Measurements from ENCODE around the gene BCL2L15. TPM values are rescaled to one million over a fixed set of nuclear protein-coding genes. Genes with fewer than 3 reads are reported as not detected.
A peak's percentile ranks its signal among the peaks of the same experiment; 100 is the strongest.

BCL2L15 gene
- 0.02 and 0.17 TPM in 2 replicates for total RNA-seq (2014; rRNA removed; shearing (Covaris generic))
- 0.12 and 0.38 TPM in 2 replicates for polyA plus RNA-seq (2014; cell fraction: nucleus; rRNA removed)

DNA sequence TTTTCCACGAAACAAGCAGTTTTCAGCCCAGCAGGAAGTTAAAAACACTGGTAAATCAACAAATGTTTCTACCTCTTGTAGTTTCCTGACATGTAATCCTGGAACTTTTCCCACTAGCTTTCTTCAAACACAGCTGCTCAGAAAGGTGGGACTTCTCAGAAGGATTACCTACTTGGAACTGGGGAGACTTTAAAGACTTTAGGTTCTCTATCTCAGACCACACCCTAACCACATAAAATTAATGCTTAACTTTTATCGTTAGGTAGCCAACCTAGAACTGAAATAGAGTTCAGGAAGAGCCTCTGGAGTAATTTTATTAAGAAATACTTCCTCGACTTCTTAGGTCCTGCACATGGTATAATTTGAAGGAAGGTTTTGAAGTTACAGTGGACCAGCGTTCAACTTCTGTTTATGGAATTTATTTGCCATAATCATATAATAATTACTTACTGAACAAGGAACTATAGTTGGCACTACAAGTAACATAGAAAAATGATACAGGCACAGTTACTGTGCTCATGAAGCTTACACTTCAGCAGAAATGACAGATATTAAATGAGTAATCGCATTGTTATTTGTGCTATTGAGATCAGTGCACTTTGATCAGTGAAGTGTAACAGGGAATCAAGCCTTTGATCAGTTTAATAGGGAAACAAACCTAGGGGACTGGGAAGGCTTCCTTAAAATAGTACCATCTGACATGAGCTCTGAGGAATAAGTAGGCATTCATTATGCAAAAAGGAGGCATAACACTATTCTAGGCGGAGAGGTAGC lies at the start of gene BCL2L15:
TSS of gene BCL2L15 (minus strand) at position 180 of the 774 bp plus-strand sequence. CDS start 206 bp downstream, outside the sequence.
- no peak for DNase-seq (ENCODE audit: extremely low read depth, low read depth)

DNA sequence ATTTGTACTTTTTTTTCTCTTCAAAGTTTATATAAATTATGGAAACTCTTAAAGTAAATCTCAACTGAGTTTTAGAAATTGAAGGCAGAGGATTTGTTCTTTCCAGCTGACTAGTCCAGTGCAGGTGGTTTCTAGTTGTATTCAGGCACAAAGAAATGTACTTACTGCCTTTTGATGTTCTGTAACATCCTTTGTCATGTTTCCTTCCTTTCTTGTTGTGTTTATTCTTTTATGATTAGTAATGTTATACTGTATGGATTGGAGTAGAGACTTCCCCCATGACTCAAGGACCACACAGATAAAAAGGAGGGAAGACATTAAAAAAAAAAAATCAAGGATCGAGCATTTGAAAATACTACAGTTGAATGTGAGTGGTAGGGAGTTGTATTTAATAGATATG lies 49.8 kb upstream of the BCL2L15 start:
- no peak for DNase-seq (ENCODE audit: extremely low read depth, low read depth)

DNA sequence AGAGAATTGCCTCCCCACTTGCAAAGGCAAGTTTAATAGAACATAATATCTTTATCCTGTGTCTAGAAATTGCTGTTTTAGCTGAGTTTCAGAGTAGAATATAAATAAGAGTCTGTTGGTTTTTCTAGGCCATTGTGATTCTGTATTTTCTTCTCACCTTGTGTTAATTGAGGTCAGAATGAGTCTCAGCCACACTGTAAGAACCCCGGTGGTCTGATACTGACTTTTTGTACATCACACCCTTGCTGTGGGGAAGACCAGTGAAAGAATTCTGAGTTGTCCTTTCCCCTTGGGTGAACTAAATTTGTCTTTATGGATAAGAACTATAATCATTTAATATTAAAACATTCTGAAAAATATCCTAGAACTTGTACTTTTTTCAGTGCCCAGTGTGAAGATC lies 48.6 kb upstream of the BCL2L15 start:
- DNase-seq (ENCODE audit: extremely low read depth, low read depth) = no peak

- no peak for DNase-seq (ENCODE audit: extremely low read depth, low read depth)
Observed at GRCh38 chr1:113935176-113935575, 47.8 kb upstream of the BCL2L15 start.

- no peak for DNase-seq (ENCODE audit: extremely low read depth, low read depth)
Observed at GRCh38 chr1:113934511-113935055, 47.2 kb upstream of the BCL2L15 start.

GRCh38 chr1:113934006-113934405 lies 46.6 kb upstream of the BCL2L15 start:
- no peak for DNase-seq (ENCODE audit: extremely low read depth, low read depth)

- DNase-seq (ENCODE audit: extremely low read depth, low read depth) = no peak
Observed at GRCh38 chr1:113931451-113931851, 44.1 kb upstream of the BCL2L15 start.

DNA sequence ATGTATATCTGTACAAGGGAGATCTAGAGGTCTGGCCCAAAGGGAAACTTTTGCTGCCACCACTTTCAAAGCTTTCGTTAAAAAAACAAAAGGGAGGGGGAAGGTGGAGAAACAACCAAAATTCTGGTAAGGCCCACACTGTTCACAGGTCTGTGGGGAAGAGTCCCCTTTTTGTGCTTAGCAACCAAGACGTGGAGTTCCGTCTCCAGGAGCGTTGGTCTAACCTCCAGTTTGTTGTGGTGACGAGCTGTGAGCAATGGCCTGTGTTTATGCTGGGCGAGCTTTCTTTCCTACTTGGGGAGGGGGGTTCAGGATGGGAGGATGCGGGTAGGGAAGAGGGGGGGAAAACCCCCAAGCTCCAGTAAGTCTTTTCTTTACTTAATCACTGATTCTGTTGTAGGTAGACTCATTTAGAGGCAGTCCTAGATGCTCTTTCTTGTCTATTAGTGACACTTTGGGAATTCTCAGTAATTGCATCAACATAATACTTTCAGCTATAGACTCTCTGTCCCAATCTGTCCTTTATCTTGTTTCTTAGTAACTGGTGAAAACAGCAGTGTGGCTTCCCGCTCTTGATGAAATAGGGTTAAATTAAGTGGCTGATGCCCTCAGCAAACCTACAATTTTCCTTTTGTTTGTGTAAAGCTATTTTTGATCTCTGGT lies 43.2 kb upstream of the BCL2L15 start:
- DNase-seq (ENCODE audit: extremely low read depth, low read depth) = no peak

DNA sequence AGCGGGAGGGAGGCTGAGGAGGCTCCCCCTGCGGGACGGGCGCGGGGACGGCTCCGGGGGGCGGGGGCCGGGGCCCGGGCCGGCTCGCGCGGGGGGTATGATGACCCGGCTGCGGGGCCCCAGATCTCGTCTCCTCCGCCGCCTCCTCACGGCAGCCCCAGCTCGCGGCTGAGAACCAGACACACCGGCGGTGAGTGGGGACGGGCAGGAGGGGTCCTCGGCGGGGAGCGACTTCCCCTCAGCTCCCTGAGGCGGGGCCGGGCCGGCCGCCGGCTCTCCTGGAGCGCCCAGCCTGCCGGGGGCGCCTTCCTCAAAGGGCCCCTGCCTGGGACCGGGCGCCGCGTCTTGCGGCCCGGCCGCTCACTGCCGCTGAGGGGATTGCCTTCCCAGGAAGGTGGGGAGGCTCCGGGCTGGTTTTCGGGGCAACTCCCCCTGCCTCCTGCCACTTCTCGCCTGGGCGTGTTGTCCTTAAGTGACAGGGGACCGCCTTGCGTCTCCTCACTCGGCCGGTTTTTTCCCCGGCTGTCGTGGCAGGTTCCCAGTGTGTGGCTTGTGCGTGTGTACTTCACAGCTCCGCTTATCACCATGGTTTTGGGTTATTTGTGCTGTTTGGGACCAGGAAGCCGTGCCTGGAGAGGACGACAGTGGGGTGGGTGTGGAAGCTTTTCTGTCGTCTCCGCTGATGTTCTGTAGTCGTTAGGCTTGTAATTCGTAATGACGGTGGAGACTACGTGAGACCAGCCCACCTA lies 42.5 kb upstream of the BCL2L15 start:
- no peak for DNase-seq (ENCODE audit: extremely low read depth, low read depth)

- DNase-seq (ENCODE audit: extremely low read depth, low read depth) = peak; percentile 78
Observed at GRCh38 chr1:113928941-113929749, 41.8 kb upstream of the BCL2L15 start, which contains the start of gene HIPK1. HIPK1 (plus strand) TSS chr1:113929324.

DNA sequence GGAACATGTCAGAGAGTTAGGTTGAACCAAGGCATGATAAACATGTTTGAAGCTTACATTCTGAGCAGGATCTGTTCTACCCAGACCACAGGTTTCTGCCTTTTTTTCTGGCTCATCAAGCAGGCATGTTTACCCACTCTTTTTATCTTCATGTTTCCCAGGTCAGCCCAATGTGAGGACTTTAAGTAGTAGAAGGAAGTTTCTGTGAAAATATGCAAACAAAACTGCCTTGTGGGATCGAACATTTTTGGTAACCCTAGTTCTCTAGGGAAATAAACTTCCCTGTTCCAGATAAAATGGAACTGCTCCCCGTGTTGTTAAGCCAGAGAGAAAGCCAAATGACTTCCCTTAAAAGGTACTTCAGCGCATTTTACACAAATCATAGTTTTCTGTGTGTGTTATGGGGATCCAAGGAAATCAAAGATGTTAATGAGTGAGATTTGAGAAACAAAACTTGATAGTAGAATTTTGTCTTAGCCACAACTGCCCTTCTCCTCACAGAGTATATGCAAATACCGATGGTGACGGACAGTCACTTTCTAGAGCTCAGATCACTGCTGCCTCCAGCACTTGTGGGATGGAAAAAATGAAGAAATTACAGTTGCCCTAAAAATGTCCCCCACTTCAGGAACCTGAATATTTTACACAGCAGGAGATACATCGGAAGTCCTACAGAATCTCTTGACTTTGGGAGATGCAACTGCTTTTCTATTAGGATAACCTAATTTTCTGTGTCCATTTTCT lies 41.0 kb upstream of the BCL2L15 start:
- no peak for DNase-seq (ENCODE audit: extremely low read depth, low read depth)

GRCh38 chr1:113924473-113924872 lies 37.1 kb upstream of the BCL2L15 start:
- DNase-seq (ENCODE audit: extremely low read depth, low read depth) = no peak

DNA sequence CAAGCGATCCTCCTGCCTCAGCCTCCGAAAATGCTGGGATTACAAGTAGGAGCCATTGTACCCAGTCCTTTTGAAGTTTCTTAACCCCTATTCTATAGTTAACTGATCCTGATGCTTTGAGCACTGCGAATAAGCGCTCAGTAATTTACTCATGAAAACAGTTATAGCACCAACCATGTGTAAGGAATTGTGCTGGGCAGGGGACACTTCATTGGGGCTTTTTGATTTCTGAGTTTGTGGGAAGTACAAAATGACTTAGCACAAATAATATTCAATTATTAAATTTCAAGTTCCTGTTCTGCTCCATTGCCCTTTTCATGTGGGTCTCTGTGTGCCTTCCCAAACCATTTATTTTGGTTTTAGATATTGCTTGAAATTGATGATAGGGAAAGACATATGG lies 35.6 kb upstream of the BCL2L15 start:
- DNase-seq (ENCODE audit: extremely low read depth, low read depth) = no peak

DNA sequence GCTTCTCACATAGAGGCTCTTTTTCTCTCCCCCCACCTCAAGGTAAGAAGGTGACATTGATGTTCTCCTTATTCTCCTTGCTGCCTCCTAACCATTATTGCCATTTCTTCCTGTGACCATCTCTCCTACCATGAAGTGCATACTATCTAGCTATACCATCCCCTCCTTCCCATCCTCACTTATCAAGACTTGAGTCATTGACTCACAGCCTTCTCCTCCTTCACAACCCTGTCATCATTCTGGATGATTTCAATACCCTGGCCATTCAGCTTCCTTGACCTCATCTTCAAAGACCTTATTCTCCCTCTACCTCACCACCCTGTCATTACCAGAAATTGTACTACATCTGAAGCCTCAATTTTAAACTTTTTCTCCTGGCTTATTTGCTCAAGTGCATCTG lies 30.9 kb upstream of the BCL2L15 start:
- no peak for DNase-seq (ENCODE audit: extremely low read depth, low read depth)

DNA sequence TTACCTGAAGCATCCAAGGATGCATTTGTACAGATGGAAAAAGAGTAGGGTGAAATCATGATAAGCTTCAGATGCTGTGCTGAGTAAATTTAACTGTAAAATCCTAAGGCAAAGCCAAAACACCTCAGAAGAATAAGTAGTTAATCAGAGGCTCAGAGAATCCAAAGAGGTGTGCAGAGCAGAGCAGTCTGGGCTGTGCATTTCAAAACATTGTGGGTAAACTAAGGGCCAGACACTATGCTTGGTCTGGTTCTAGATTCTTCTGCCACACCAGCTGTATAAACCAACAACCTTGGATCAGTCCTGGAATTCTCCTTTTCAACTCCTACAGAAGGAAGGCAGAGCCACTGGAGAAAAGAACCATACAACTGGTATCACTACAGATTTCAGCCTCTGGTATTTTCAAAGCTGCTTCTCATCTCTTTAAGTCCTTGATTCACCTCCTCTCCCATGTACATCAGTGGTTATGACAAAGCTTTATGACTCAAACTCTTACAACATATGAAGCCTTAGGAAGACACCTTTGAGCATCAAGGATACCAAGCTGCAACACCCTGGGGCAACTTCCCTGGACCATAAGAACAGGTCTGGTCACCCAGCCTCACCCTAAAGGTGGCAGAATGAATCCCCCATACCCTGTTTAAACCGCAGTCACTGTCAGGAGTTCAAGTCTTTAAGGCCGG lies 30.2 kb upstream of the BCL2L15 start:
- no peak for DNase-seq (ENCODE audit: extremely low read depth, low read depth)

DNA sequence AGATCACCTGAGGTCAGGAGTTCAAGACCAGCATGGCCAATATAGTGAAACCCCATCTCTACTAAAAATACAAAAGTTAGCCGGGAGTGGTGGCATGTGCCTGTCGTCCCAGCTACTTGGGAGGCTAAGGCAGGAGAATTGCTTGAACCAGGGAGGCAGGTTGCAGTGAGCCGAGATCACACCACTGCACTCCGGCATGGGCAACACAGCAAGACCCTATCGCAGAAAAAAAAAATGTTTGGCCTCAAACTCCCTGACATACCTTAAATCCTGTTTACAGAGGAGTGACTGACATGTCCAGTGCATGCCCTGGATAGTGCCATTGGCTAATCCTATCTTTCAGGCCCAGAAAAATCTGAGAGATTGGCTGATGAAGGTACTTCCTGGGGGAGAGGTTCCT lies 29.6 kb upstream of the BCL2L15 start:
- DNase-seq (ENCODE audit: extremely low read depth, low read depth) = no peak

GRCh38 chr1:113913887-113914664 lies 26.7 kb upstream of the BCL2L15 start:
- no peak for DNase-seq (ENCODE audit: extremely low read depth, low read depth)

DNA sequence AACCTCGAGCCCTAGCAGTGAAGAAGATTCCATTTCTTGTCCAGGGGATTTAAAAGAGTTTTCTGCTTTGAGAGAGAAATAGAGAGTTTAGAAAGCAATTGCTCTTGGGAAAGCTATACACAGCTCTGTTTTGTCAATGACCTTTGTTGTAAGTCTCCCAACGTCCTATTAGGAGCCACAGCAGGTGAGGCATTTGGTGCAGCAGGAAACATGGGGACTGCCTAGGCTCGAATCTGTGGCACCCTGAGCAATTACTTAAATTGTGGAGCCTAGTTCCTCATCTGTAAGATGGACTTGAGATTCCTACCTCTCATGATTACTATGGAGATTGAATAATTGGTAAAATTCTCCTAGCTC lies 25.9 kb upstream of the BCL2L15 start:
- DNase-seq (ENCODE audit: extremely low read depth, low read depth) = no peak
